DND-41 (cell line): ENCODE data around the gene NME4.

Experiments
- ATAC-seq: fragments of 200-7000 bp; cut with Tn5 transposase; 3 replicates; pipeline ENCODE4 v1.9.1; 2021; ENCODE audit warnings: low read depth; ENCODE audit not compliant: insufficient read depth
- DNase-seq: peaks from one replicate; pipeline ENCODE4 v3.0.0-alpha.2; 2020
- H2AFZ ChIP-seq: 2 replicates; pipeline ENCODE4 v1.6.0; 2012; ENCODE audit warnings: low read depth, low read length
- H3K27ac ChIP-seq: 2 replicates; pipeline ENCODE4 v1.5.1; 2012; ENCODE audit warnings: low read length, inconsistent platforms
- H3K27me3 ChIP-seq: fragments of 200-600 bp; sonication (generic); 2 replicates; pipeline ENCODE4 v1.6.0; 2012; ENCODE audit warnings: low read length, mild to moderate bottlenecking, inconsistent platforms; ENCODE audit not compliant: insufficient read depth, poor library complexity
- H3K36me3 ChIP-seq: 2 replicates; pipeline ENCODE4 v1.5.1; 2012; ENCODE audit warnings: low read length, inconsistent platforms; ENCODE audit not compliant: insufficient read depth
- H3K4me1 ChIP-seq: 2 replicates; pipeline ENCODE4 v1.5.1; 2012; ENCODE audit warnings: mild to moderate bottlenecking, low read length; ENCODE audit not compliant: insufficient read depth
- H3K4me2 ChIP-seq: 2 replicates; pipeline ENCODE4 v1.6.0; 2012; ENCODE audit warnings: mild to moderate bottlenecking, moderate library complexity, low read length, inconsistent platforms; ENCODE audit not compliant: insufficient read depth
- H3K4me3 ChIP-seq, 2 experiments: fragments of 200-600 bp in 1 of 2; shearing (Covaris generic) in 1 of 2; 2 replicates each; pipeline ENCODE4 v1.5.1; 2012 to 2016; ENCODE audit warnings: inconsistent platforms in 2 of 2, low read length in 2 of 2, mild to moderate bottlenecking in 2 of 2, low read depth in 1 of 2, moderate library complexity in 1 of 2
- H3K79me2 ChIP-seq: 2 replicates; pipeline ENCODE4 v1.6.0; 2012; ENCODE audit warnings: low read length, inconsistent platforms; ENCODE audit not compliant: insufficient read depth
- H3K9ac ChIP-seq: 2 replicates; pipeline ENCODE4 v1.6.0; 2012; ENCODE audit warnings: low read depth, mild to moderate bottlenecking, inconsistent platforms, low read length, moderate library complexity
- H3K9me3 ChIP-seq: 2 replicates; pipeline ENCODE4 v1.5.1; 2012; ENCODE audit warnings: low read length, moderate library complexity, mild to moderate bottlenecking, inconsistent platforms; ENCODE audit not compliant: insufficient read depth, severe bottlenecking
- H4K20me1 ChIP-seq: 2 replicates; pipeline ENCODE4 v1.6.0; 2012; ENCODE audit warnings: low read length; ENCODE audit not compliant: insufficient read depth
- EZH2 ChIP-seq: IDR thresholded peaks from 3 replicates; pipeline ENCODE4 v1.6.1; 2012; ENCODE audit warnings: borderline replicate concordance, low read depth, mild to moderate bottlenecking, moderate library complexity, low read length, inconsistent platforms; ENCODE audit not compliant: severe bottlenecking
- TF ChIP-seq, protein P1 (sequence below): IDR thresholded peaks from 2 replicates; pipeline ENCODE4 v1.5.1; 2012; ENCODE audit warnings: borderline replicate concordance, low read length, moderate library complexity, mild to moderate bottlenecking; ENCODE audit not compliant: poor library complexity, severe bottlenecking; ENCODE audit errors: extremely low read depth

NME4 gene

GRCh38 chr16:427250-427649, 30.3 kb downstream of the NME4 start:
- TF ChIP-seq, protein P1, sequence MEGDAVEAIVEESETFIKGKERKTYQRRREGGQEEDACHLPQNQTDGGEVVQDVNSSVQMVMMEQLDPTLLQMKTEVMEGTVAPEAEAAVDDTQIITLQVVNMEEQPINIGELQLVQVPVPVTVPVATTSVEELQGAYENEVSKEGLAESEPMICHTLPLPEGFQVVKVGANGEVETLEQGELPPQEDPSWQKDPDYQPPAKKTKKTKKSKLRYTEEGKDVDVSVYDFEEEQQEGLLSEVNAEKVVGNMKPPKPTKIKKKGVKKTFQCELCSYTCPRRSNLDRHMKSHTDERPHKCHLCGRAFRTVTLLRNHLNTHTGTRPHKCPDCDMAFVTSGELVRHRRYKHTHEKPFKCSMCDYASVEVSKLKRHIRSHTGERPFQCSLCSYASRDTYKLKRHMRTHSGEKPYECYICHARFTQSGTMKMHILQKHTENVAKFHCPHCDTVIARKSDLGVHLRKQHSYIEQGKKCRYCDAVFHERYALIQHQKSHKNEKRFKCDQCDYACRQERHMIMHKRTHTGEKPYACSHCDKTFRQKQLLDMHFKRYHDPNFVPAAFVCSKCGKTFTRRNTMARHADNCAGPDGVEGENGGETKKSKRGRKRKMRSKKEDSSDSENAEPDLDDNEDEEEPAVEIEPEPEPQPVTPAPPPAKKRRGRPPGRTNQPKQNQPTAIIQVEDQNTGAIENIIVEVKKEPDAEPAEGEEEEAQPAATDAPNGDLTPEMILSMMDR: no peak
- Histone ChIP-seq H3K4me2 (peak overlapping the region; percentile 100), H2AFZ (no peak overlapping the region), H3K4me1 (peaks cover 59% of the 10 kb centered on the region), H3K9me3 (no peaks in the 10 kb centered on the region), H3K9ac (peak overlapping the region; percentile 88), H4K20me1 (peaks cover 37% of the 10 kb centered on the region), H3K4me3 (peak overlapping the region; percentile 80 to 96; a peak in 3 of 4 replicates), H3K79me2 (peaks cover 62% of the 10 kb centered on the region), H3K27me3 (no peaks in the 10 kb centered on the region), H3K27ac (no peak overlapping the region; the same call in 1 of the 2 replicates), H3K36me3 (peaks cover 19% of the 10 kb centered on the region; the same call in 1 of the 2 replicates)
- DNase-seq (no peak), ATAC-seq (no peak)

GRCh38 chr16:430904-431303, 33.9 kb downstream of the NME4 start:
- no peak overlapping the region for H3K27ac ChIP-seq
- TF ChIP-seq EZH2: no peak
- TF ChIP-seq, protein P1: no peak
- H3K27me3 ChIP-seq: no peaks in the 10 kb centered on the region
- ATAC-seq (no peak), DNase-seq (no peak)
- H3K36me3 ChIP-seq: peaks cover 33% of the 10 kb centered on the region
- H3K4me2 ChIP-seq: peak overlapping the region; percentile 11; the same call in 1 of the 2 replicates
- no peak overlapping the region for H3K4me3 ChIP-seq
- H4K20me1 ChIP-seq: peaks cover 37% of the 10 kb centered on the region
- peaks cover 44% of the 10 kb centered on the region for H3K4me1 ChIP-seq
- H3K9me3 ChIP-seq: no peaks in the 10 kb centered on the region
- no peak overlapping the region for H2AFZ ChIP-seq
- H3K79me2 ChIP-seq: peaks cover 94% of the 10 kb centered on the region
- no peak overlapping the region for H3K9ac ChIP-seq

GRCh38 chr16:440627-441026, 43.6 kb downstream of the NME4 start:
- Histone ChIP-seq H3K4me3 (no peak overlapping the region), H4K20me1 (peaks cover 41% of the 10 kb centered on the region; the same call in 1 of the 2 replicates), H3K79me2 (peaks cover 89% of the 10 kb centered on the region)

More at GRCh38 chr16:440627-441026, 43.6 kb downstream of the NME4 start:
- H3K27ac ChIP-seq: no peak overlapping the region
- H3K9ac ChIP-seq: no peak overlapping the region
- ATAC-seq (no peak), DNase-seq (no peak)
- H3K9me3 ChIP-seq: no peaks in the 10 kb centered on the region
- TF ChIP-seq EZH2: no peak
- TF ChIP-seq, protein P1: no peak
- H3K27me3 ChIP-seq: no peaks in the 10 kb centered on the region
- no peak overlapping the region for H2AFZ ChIP-seq
- H3K36me3 ChIP-seq: peaks cover 32% of the 10 kb centered on the region
- H3K4me1 ChIP-seq: no peaks in the 10 kb centered on the region
- H3K4me2 ChIP-seq: no peak overlapping the region
